NCI-H146 treated with DMSO at 0.1 percent for 48 hours (cell line): ENCODE data around the gene PRKAG2.
"Not testable (repeated sequence)": the region's sequence is repeated elsewhere in the genome, so short reads cannot be mapped to it uniquely, and the experiment has no call there.

Source experiments
- DNase-seq: peaks from one replicate; lab custom pipeline; 2025; ENCODE audit not compliant: unreplicated experiment; lab: John Stamatoyannopoulos, UW

Gene PRKAG2

GRCh38 chr7:151754142-151754590 lies 122.7 kb downstream of the PRKAG2 start:
- no peak for DNase-seq

DNA sequence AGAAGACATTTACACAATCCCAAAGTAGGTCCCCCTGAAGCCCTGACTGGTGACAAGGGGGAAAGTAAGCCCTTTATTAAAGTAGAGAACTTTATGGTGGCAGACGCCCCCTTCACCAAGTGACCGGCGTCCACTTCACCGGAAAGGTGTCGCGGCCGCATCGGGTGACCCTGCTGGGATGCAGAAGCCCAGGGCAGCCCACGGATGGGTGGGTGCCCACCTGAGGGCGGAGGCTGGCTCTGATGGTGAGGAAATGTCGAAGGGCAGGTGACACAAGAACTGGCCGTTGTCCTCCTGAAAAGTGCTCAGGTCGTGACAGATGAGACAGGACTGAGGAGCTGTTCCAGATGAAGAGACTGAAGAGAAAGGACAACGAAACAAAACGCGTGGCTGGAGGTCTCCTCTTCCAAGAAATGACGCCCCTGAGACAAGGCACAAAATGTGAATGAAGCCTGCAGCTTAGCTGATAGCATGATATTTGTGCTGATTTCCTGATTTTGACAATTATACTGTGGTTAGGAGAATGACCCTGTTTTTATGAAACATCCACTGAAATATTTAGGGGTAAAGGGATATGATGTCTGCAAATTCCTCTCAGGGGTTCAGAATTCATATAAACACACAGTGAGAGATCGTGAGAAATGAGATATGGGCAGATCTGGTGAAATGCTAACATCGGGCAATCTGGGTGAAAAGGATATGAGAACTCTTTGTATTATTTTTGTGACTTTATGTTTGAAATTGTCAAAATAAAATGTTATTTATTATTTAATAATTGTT lies 123.9 kb downstream of the PRKAG2 start:
- no peak for DNase-seq

GRCh38 chr7:151752037-151752436 lies 124.9 kb downstream of the PRKAG2 start:
- no peak for DNase-seq

GRCh38 chr7:151748733-151749132 lies 128.2 kb downstream of the PRKAG2 start:
- DNase-seq, result no peak

GRCh38 chr7:151748021-151748420 lies 128.9 kb downstream of the PRKAG2 start:
- DNase-seq, result not testable (repeated sequence)

GRCh38 chr7:151745706-151746105 lies 131.2 kb downstream of the PRKAG2 start:
- DNase-seq, result no peak

DNA sequence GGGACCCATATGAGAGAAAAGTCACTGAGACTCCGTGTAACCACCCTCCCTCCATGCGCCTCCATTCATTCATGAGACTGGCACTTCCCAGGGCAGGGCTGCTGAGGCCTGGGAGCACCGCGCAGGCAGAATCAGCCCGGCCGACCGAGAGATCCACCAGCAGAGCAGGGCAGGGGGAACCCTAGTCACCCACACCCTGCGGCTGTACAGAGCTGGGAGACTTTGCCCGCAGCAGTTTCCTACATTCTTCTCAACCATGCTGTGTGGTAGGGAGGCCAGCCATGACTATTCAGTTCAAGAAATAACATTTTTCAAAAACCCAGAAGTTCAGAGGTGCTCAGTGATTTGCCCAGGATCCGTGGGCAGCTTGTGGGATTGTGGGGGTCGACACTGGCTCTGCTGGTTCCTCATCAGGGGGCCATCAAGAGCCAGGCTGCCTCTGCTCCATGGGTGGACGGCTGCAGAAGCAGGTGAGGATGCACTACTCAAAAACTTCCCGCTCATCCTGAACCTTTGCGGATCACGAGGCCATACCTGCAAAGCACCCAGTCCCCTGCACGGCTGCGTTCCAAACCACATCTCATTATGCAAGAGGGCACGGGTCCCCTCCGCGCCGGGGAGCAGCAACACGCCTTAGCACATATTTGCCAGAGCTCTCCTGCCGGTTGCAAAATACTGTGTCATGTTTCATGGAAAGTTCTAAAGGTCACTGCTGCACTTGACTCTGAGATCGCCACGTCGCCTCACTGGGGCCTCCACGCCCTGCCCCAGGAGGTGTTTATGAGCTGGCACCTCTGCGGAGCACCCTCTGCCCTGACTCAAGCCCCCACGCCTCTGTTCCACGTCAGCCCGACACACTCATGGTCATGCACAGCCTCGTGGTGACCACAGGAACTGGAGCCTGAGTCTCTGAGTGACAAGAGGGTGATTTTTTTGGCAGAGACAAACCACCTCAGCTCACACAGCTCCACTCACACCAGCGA lies 132.0 kb downstream of the PRKAG2 start:
- DNase-seq, result no peak

- no peak for DNase-seq
These were observed 132.8 kb downstream of the PRKAG2 start for GRCh38 chr7:151744051-151744580.

DNA sequence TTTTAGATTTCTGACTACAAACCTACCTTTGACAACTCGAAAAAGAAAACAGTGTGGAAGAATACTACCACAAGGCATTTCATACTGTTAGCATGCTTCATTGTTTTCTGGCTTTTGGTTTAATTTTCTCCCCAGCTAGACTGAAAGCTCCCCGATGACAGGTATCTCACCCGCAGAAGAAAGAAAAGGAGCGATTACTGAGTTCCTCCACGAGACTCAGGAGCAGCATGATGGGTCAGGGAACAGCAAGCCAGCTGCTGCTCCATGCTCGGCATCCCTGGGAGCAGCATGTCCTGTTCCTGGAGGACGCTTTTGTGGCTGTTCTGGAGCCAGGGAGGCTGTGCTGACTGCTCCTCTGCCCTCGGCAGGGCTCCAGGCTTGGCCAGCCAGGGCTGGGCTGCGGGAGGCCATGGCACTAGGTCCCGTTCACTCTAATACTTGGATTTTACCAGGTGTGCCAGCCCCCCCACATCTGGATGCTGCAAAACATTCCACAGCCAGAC lies 133.4 kb downstream of the PRKAG2 start:
- no peak for DNase-seq

DNA sequence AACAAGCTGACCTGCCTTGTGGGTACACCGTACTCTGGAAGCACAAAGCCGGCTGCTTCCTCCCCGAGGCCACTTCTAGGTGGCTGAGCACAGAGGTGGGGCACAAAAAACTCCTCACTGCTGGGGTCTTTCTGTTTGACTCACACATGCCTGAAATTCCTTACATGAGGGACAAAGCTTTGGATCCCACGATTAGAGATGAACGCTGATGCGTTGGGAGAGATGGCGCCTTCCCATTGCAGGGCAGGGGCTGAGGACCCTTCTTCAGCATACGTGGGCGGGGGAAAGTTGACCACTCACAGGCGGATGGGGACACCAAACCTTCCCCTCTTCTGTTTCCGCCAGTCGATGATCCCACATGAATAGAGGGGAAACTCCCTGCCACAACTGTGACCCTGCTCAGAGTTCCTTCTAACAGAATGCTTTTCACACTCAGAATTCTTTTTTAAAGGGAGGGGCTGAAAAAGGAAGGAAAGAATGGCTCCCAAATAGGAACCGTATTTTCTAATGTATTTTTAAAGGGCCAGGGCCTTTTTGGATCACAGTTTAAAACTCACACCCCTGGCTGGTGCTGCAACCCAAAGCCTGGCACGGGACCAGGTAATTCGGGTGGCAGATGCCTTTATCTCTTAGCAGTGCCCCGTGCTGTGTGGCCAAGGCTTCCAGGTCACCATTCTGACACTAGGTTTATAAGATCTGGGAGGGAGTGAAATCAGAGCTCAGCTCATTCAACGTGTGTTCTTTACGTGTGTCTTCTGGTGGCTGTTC lies 134.0 kb downstream of the PRKAG2 start:
- DNase-seq, result no peak

- no peak for DNase-seq
These were observed 135.3 kb downstream of the PRKAG2 start for GRCh38 chr7:151741585-151741984.

- DNase-seq, result no peak
These were observed 136.6 kb downstream of the PRKAG2 start for GRCh38 chr7:151740081-151740851.

- no peak for DNase-seq
These were observed 138.0 kb downstream of the PRKAG2 start for GRCh38 chr7:151738925-151739324.

GRCh38 chr7:151736403-151736909 lies 140.5 kb downstream of the PRKAG2 start:
- DNase-seq, result peak; percentile 47

DNA sequence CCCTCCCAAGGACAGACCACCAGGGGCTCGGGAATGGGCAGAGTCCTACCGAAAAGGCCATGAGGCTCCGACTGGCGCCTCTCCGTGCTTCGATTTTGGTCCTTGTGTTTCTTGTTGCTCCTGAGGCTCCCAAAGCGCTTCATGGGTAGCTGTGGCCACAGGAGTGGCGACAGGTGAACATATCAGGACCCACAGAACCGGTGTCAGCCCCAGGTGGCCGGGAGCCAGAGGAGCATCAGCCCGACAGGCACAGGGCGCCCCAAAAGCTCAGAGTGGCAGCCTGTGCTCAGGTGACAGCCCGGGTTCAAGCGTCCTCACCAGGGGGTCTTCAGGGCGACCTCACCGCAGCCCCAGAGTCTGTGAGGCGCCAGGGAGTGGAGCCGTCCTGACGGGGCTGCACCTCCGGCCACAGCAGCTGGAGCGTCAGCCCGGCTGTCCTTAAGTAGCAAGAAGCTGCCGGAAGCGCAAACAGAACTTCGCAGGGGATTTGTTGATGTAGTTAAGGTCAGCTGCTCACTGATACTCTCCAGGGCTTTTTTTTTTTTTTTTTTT lies 141.0 kb downstream of the PRKAG2 start:
- DNase-seq, result no peak

- peak; percentile 7 for DNase-seq
These were observed 141.6 kb downstream of the PRKAG2 start for GRCh38 chr7:151735186-151735850.

DNA sequence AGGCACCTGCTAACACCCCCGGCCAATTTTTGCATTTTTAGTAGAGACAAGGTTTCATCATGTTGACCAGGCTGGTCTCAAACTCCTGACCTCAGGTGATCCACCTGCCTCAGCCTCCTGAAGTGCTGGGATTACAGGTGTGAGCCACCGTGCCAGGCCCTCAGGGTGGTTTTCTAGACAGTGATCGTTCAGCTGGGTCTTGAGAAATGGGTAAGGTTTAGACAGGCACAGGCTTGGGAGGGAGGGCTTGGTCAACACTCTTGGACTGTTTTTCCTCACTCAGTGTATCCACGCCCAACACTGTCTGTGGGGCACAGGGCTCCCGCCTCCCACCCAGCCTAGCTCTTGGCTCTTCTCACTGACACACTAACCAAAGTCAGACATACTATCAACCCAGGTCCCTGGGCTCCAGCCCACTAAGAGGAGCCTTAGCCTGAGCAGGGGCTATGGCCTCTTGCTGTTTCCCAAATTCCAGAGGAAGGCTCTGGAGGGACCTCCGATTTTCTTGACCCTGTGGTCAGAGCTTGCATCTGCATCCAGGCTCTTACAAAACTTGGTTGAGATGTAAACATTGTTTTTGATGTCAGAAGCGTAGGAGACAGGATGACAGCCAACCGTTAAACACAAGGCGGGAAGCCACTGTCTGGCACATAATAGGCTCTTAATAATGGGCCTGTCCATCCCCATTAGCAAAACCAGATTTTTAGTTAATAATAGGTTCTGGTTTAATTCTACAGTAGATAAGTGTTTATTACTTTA lies 143.9 kb downstream of the PRKAG2 start:
- DNase-seq, result no peak

- DNase-seq, result no peak
These were observed 144.6 kb downstream of the PRKAG2 start for GRCh38 chr7:151732292-151732691.
